Coronary artery (tissue), 2 donors: ENCODE results near the gene CBLB.
"Not testable (repeated sequence)": the region's sequence is repeated elsewhere in the genome, so short reads cannot be mapped to it uniquely, and the experiment has no call there.

ENCODE experiments used
- DNase-seq: peaks from one replicate; pipeline ENCODE4 v3.0.0-alpha.2; 2017; ENCODE audit warnings: low spot score
- H3K27ac ChIP-seq, 2 donors: fragments of 200-600 bp; sonication (generic); one replicate each; pipeline ENCODE4 v1.5.1; 2016 to 2019
- H3K4me3 ChIP-seq: fragments of 200-600 bp; sonication (generic); 2 replicates; pipeline ENCODE4 v1.5.1; 2016; ENCODE audit warnings: mild to moderate bottlenecking, moderate library complexity
- CTCF ChIP-seq: fragments of 200-600 bp; sonication (generic); IDR thresholded peaks from one replicate; pipeline ENCODE4 v1.5.1; 2019; ENCODE audit warnings: antibody characterized with exemption

The CBLB gene

GRCh38 chr3:105730801-105731354, 137.9 kb downstream of the CBLB start:
- no peak for DNase-seq
- Histone ChIP-seq H3K27ac (no peak overlapping the region), H3K4me3 (no peak overlapping the region)
- no peak for TF ChIP-seq CTCF

- no peak overlapping the region for H3K4me3 ChIP-seq
- no peak overlapping the region for H3K27ac ChIP-seq
- no peak for DNase-seq
- TF ChIP-seq CTCF = no peak
Measured at GRCh38 chr3:105729667-105730066, 139.1 kb downstream of the CBLB start.

GRCh38 chr3:105728771-105729312, 140.0 kb downstream of the CBLB start:
- TF ChIP-seq CTCF = no peak
- Histone ChIP-seq H3K4me3 (no peak overlapping the region), H3K27ac (no peak overlapping the region)
- DNase-seq = no peak

- H3K27ac ChIP-seq, DNase-seq: not testable (repeated sequence)
Measured at GRCh38 chr3:105727036-105727435, 141.8 kb downstream of the CBLB start.

GRCh38 chr3:105722943-105723556, 145.8 kb downstream of the CBLB start:
- TF ChIP-seq CTCF = no peak
- DNase-seq = no peak
- no peak overlapping the region for H3K4me3 ChIP-seq
- H3K27ac ChIP-seq = no peak overlapping the region

More at GRCh38 chr3:105727036-105727435, 141.8 kb downstream of the CBLB start:
- not testable (repeated sequence) for H3K4me3 ChIP-seq

- H3K4me3 ChIP-seq = no peak overlapping the region
- no peak overlapping the region for H3K27ac ChIP-seq
- TF ChIP-seq CTCF = no peak
- no peak for DNase-seq
Measured at GRCh38 chr3:105719791-105720190, 149.0 kb downstream of the CBLB start.

GRCh38 chr3:105715372-105715771, 153.4 kb downstream of the CBLB start:
- Histone ChIP-seq H3K4me3 (no peak overlapping the region), H3K27ac (no peak overlapping the region)
- no peak for DNase-seq
- TF ChIP-seq CTCF = no peak
